GM21825 (cell line): ENCODE data around the gene ITGB3.
"Not testable (repeated sequence)": the region's sequence is repeated elsewhere in the genome, so short reads cannot be mapped to it uniquely, and the experiment has no call there.

Experiments
- ATAC-seq: cut with Tn5 transposase; IDR thresholded peaks from one replicate; pipeline ENCODE4 v1.9.1; 2021; ENCODE audit warnings: mild to moderate bottlenecking, moderate library complexity; ENCODE audit not compliant: unreplicated experiment

The ITGB3 gene

GRCh38 chr17:47243737-47244598, 9.7 kb upstream of the ITGB3 start:
- no peak for ATAC-seq

- ATAC-seq = no peak
These were observed 8.9 kb upstream of the ITGB3 start for GRCh38 chr17:47244697-47245096.

DNA sequence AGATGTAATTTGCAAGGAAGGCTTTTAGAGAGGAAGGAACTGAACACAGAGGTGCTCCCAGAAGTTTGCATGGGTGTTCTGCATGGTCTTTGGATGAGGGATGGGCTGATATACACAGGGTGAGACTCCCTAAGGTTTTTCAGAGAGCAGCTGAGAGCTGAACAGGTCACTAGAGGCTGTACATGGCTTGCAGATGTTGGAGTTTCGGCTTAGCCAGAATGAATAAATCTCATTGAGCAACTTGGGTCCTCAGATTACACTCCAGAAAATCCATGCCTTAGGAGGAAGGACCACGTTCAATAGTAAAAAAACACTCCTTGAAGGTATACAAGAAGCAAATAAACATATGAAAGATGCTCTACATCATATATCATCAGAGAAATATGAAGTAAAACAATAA, 7.5 kb upstream of the ITGB3 start:
- ATAC-seq = no peak

DNA sequence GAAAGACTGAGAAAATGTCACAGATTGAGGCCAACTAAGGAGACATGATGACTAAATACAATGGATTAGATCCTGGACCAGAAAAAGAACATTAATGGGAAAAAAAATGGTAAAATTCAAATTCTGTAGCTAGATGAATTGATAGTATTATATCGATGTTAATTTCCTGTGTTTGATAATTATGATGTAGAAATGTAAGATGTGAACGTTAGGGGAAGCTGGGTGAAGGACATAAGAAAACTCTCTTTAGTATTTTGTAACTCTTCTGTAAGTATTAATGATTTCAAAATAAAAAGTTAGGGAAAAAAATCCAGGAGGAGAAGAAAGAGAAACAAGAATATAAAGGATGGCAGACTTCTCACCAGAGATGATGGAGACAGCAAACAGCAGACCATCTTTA, 2.8 kb upstream of the ITGB3 start:
- ATAC-seq = no peak

DNA sequence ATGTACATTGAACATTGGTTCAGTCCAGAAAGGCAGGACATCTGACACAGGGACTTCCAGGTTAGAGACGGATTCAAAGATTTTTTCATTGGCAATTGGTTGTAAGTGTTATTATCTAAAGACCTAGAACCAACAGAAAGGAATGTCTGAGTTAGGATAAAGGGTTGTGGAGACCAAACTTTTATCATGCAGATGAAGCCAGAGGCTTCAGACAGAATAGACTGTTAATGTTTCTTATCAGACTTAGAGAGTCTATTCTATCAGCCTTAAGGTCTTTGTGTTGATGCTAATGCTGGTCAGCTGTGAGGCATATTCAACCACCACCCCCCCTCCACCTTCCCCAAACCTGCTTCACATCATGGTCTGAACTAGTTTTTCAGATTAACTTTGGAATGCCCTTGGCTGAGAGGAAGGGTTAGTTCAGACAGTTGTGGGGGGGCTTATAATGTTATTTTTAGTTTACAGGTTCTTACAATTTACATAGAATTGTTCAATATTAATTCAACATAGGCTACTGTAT, 2.1 kb upstream of the ITGB3 start:
- no peak for ATAC-seq

GRCh38 chr17:47252209-47252608, 1.4 kb upstream of the ITGB3 start:
- no peak for ATAC-seq

DNA sequence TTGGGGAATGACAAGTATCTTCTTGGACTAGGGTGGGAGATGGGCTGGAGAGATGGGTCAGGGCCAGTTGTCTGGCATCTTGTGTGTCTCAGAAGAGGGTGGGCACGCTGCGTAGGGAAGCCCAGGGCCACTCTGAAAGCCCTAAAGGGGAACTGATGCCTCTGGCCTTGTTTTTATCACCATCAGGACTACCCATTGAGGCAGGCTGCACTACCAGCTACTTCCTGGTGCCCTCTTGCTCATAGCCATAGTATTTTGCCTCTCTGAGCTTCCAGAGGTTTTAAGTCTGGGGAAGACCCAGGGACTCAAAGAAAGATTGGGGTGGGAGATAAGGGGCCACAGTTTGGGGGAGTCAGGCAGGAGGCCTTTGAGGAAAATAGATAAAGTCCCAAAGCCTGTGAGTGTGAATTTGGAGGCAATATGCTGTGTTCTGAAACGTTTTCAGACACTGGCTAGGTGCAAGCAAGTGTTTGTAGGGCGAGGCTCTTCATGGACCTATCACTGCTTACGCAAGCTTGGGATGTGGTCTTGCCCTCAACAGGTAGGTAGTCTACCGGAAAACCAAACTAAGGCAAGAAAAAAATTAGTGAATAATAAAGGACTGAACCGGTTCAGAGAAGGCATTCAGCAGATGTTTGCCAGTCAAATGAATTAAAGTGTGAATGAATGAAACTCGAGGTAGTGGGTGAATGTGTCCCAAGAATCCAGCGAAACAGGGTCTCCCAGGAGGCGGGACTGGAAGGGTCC, 688 bp upstream of the ITGB3 start:
- ATAC-seq = no peak

GRCh38 chr17:47254403-47254943, 846 bp downstream of the ITGB3 start:
- peak; percentile 24 for ATAC-seq

DNA sequence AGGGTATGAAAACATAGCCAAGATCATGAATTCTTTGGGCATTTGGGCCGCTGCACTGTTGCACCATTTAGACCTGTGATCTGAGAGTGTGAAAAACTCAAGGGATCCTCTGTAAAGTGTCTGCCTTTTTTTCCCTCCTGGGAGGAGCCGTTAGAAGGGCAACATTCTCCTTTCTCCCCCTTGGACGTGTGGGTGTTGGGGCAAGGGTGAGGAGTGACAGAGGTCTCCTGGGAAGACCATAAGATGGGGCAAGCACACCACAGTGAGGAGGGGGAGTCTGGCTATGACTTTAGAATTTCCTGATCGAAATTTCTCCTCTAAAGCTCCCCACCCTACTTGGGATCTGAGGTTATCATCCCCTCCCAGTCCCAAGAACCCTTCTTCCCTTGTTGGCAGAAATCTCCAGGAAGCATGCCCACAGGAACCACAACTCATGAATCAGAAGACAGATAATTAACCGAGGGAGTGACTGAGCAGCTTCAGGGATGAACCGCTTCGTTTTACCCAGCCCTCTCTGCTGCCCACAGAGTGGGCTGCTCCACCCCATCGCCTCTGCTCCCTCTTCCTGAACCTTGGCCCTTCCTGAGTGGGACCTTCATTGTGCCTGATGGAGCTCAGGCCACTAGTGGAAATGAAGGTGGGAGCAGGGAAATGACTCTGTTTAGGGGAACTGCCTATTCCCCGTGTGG, 4.2 kb downstream of the ITGB3 start:
- ATAC-seq = no peak

- no peak for ATAC-seq
These were observed 9.0 kb downstream of the ITGB3 start for GRCh38 chr17:47262586-47262985.

DNA sequence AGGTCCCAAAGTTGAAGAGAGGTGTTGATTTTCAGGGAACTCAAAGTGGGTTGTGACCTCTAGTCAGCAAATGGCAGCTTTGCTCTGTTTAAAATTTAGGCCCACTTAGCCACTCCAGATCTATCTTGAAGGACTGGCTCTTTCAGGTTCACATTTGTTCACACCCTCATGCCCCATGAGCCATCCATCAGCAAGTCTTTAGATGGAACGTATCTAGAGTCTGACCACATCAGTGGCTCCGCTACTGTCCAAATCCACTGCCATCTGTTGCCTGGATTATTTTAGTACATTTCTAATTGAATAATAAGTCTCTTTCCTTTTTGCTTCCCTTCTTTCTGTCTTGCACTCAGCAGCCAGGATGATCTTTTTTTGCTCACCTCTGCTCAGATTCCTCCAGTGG, 10.5 kb downstream of the ITGB3 start:
- ATAC-seq = no peak

- ATAC-seq = no peak
These were observed 12.4 kb downstream of the ITGB3 start for GRCh38 chr17:47265983-47266541.

DNA sequence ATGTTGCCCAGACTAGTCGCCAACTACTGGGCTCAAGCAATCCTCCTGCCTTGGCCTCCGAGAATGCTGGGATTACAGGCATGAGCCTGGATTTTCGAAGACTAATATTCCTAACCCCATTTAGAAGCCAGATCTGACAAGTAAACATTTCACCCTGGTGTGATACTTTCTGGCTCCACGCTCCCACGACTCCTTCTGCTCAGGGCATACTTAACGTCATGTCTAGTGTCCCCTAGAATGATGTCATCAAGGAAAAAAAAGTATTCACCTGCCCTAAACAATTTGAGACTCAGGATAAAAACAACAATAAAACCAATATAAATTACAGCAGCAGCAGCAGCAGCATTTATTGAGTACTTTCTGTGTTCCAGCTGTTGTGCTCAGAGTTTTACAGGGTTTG, 13.2 kb downstream of the ITGB3 start:
- ATAC-seq = no peak

GRCh38 chr17:47267354-47267828, 13.8 kb downstream of the ITGB3 start:
- ATAC-seq = no peak

DNA sequence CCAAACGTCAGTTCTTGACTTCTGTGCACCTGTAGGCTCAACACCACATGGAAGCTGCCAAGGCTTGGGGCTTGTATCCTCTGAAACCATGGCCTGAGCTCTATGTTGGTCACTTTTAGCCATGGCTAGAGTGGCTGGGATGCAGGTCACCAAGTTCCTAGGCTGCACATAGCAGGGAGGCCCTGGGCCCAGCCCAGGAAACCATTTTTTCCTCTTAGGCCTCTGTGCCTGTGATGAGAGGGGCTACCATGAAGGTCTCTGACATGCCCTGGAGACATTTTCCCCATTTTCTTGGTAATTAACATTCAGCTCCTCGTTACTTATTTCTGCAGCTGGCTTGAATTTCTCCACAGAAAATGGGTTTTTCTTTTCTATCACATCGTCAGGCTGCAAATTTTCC, 15.3 kb downstream of the ITGB3 start:
- ATAC-seq = not testable (repeated sequence)

GRCh38 chr17:47269561-47270280, 16.1 kb downstream of the ITGB3 start:
- not testable (repeated sequence) for ATAC-seq

- ATAC-seq = no peak
These were observed 17.5 kb downstream of the ITGB3 start for GRCh38 chr17:47270946-47271705.

DNA sequence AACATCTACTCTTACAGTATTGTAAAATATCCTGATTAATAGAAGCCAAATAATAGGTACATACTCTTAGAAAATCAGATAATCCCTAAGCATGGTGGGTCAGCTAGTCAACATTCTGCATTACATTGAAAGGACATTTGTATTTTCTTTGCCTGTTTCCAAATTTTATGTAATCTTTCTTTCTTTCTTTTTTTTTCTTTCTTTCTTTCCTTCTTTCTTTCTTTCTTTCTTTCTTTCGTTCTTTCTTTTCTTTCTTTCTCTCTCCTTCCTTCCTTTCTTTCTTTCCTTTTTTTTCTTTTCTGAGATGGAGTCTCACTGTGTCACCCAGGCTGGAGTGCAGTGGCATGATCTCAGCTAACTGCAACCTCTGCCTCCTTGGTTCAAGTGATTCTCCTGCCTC, 18.9 kb downstream of the ITGB3 start:
- no peak for ATAC-seq

GRCh38 chr17:47273245-47273644, 19.6 kb downstream of the ITGB3 start:
- ATAC-seq = no peak
